ENCODE results near the gene MTMR3.

DNA sequence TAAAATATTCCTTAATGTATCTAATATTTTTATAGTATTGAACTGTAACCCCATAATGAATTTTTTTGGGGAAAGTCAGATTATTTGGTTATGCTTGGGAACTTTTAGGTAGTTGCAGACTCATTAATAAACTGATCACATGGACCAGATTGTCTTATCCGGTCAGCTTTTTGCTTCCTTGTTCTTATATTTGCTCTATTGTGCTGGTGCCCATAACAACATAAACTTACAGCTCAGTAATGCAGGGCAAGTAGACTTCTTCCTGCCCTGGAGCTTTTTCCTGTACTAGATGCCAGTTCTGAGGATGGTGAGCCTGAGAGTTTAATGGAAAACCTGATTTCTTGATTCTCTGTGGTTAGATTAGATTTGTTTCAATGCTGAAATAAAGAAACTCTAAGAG is 53.2 kb downstream of the MTMR3 start:
- TF ChIP-seq, protein P1, sequence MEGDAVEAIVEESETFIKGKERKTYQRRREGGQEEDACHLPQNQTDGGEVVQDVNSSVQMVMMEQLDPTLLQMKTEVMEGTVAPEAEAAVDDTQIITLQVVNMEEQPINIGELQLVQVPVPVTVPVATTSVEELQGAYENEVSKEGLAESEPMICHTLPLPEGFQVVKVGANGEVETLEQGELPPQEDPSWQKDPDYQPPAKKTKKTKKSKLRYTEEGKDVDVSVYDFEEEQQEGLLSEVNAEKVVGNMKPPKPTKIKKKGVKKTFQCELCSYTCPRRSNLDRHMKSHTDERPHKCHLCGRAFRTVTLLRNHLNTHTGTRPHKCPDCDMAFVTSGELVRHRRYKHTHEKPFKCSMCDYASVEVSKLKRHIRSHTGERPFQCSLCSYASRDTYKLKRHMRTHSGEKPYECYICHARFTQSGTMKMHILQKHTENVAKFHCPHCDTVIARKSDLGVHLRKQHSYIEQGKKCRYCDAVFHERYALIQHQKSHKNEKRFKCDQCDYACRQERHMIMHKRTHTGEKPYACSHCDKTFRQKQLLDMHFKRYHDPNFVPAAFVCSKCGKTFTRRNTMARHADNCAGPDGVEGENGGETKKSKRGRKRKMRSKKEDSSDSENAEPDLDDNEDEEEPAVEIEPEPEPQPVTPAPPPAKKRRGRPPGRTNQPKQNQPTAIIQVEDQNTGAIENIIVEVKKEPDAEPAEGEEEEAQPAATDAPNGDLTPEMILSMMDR (IDR thresholded peaks at IDR 0.05) = no peak
- TF ChIP-seq POLR2AphosphoS5 (IDR thresholded peaks at IDR 0.05) (no peak), POLR2A (IDR thresholded peaks at IDR 0.05) (no peak), EP300 (IDR thresholded peaks at IDR 0.05) (no peak)

Measured in gastroesophageal sphincter (tissue), 3 donors.